ENCODE measurements around the gene TRIM24.

DNA sequence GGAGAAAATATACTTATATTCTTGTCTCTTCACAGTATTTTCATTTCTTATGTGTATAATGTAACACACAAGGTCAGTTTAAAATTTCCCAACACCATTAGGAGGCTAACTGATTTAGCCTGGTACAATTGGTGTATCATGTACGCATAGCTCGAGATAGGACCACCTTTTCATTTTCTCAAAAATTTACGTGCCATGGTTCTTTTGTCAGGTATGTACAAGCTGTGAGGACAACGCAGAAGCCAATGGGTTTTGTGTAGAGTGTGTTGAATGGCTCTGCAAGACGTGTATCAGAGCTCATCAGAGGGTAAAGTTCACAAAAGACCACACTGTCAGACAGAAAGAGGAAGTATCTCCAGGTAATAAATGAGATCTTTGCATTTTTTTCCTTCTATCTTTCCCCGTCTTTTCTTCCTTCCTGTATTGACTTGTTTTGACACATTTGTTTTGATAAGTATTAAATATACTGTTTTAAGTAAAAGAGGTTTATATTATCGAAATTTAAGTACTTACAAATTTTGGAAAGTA lies 55.0 kb downstream of the TRIM24 start:
- TF ChIP-seq, protein P1, sequence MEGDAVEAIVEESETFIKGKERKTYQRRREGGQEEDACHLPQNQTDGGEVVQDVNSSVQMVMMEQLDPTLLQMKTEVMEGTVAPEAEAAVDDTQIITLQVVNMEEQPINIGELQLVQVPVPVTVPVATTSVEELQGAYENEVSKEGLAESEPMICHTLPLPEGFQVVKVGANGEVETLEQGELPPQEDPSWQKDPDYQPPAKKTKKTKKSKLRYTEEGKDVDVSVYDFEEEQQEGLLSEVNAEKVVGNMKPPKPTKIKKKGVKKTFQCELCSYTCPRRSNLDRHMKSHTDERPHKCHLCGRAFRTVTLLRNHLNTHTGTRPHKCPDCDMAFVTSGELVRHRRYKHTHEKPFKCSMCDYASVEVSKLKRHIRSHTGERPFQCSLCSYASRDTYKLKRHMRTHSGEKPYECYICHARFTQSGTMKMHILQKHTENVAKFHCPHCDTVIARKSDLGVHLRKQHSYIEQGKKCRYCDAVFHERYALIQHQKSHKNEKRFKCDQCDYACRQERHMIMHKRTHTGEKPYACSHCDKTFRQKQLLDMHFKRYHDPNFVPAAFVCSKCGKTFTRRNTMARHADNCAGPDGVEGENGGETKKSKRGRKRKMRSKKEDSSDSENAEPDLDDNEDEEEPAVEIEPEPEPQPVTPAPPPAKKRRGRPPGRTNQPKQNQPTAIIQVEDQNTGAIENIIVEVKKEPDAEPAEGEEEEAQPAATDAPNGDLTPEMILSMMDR (IDR thresholded peaks at IDR 0.05), result no peak
- TF ChIP-seq POLR2A (IDR thresholded peaks at IDR 0.05), result no peak

Measured in testis (tissue), 2 donors.